ENCODE measurements around the gene EMX2.

The EMX2 gene

GRCh38 chr10:117553815-117554172, 11.2 kb downstream of the EMX2 start:
- peak overlapping the region; percentile 59 for H3K4me3 ChIP-seq (ENCODE audit: low read length)
- no peak for DNase-seq (ENCODE audit: low read depth)

GRCh38 chr10:117554241-117554814, 11.8 kb downstream of the EMX2 start:
- H3K4me3 ChIP-seq (ENCODE audit: low read length): no peak overlapping the region
- DNase-seq (ENCODE audit: low read depth): no peak
- TF ChIP-seq CTCF (conservative IDR thresholded peaks at IDR 0.05; ENCODE audit: low read length): no peak

More at GRCh38 chr10:117553815-117554172, 11.2 kb downstream of the EMX2 start:
- no peak for TF ChIP-seq CTCF (conservative IDR thresholded peaks at IDR 0.05; ENCODE audit: low read length)

- no peak for TF ChIP-seq CTCF (conservative IDR thresholded peaks at IDR 0.05; ENCODE audit: low read length)
- DNase-seq (ENCODE audit: low read depth): no peak
- H3K4me3 ChIP-seq (ENCODE audit: low read length): no peak overlapping the region
These were observed 12.5 kb downstream of the EMX2 start for GRCh38 chr10:117555017-117555416.

DNA sequence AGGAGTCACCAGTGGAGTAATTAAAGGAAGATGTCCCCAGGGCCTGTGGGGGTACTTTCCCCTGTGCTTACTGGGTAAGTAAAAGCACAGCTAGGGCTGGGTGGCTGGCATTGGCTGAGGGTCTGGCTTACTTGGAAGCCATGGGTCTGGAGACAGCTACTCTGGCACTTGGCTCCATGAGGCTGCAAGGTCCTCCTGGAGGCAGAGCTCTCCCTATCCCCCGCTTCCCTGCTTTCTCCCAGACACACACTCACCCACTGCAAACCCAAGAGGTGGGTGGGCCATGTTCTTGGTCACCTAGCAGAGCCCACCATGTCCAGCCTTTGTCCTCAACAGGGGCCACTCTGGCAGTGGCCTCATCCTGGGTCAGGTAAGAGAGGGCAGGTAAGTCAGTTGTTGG, 13.3 kb downstream of the EMX2 start:
- no peak for DNase-seq (ENCODE audit: low read depth)

DNA sequence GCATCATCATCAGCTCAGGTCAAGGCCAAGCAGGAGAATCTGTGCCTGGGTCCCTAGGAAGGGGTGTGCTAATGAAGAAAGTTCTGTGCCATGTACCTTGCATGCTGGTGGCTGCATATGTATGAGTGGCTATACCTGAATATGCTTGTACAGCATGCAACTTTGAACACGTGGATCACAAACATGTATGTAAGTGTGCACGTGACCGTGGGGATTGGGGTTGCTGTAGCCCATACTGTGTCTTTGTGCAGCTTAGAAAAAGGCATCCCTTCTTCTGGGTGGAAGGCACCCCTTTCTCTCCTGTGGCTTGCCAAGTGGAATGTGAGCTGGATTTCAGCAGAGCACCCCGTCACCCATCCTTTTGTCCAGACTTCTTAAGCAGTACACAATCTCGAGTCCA, 13.8 kb downstream of the EMX2 start:
- TF ChIP-seq CTCF (conservative IDR thresholded peaks at IDR 0.05; ENCODE audit: low read length): no peak
- DNase-seq (ENCODE audit: low read depth): no peak

More for the DNA sequence above, 13.3 kb downstream of the EMX2 start:
- no peak for TF ChIP-seq CTCF (conservative IDR thresholded peaks at IDR 0.05; ENCODE audit: low read length)
- H3K4me3 ChIP-seq (ENCODE audit: low read length): no peak overlapping the region

GRCh38 chr10:117559712-117560111, 17.2 kb downstream of the EMX2 start:
- DNase-seq (ENCODE audit: low read depth): no peak
- no peak for TF ChIP-seq CTCF (conservative IDR thresholded peaks at IDR 0.05; ENCODE audit: low read length)
- no peak overlapping the region for H3K4me3 ChIP-seq (ENCODE audit: low read length)

More for the DNA sequence above, 13.8 kb downstream of the EMX2 start:
- no peak overlapping the region for H3K4me3 ChIP-seq (ENCODE audit: low read length)

DNA sequence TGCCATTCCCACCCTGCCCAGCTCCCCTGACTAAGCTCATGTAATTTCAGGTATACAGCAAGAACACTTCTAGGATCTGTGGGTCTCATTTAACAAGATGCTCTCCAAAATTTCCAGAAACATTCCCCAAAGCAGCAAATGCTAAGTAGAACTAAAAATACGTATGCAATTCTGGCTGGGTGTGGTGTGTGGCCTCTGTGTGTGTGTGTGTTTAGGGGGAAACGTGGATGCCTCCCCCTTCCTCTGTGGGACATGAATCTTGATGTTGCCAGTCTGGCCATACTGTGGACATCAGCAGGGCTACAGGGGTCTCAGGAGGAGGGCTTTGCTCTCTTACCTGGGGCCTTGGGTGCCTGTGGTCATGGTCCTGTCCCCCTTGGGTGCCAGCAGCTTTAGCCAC, 18.4 kb downstream of the EMX2 start:
- TF ChIP-seq CTCF (conservative IDR thresholded peaks at IDR 0.05; ENCODE audit: low read length): no peak
- no peak overlapping the region for H3K4me3 ChIP-seq (ENCODE audit: low read length)
- no peak for DNase-seq (ENCODE audit: low read depth)

All from AG10803 (cell line).